CD4-positive, alpha-beta T cell treated with Interleukin-21 for 1 hour (primary cell): ENCODE data around the gene CBX2.

Experiments
- DNase-seq: peaks from one replicate; pipeline ENCODE4 v3.0.0-alpha.2; 2020

Gene CBX2

GRCh38 chr17:79789943-79790804 is 12.2 kb downstream of the CBX2 start:
- DNase-seq = no peak

DNA sequence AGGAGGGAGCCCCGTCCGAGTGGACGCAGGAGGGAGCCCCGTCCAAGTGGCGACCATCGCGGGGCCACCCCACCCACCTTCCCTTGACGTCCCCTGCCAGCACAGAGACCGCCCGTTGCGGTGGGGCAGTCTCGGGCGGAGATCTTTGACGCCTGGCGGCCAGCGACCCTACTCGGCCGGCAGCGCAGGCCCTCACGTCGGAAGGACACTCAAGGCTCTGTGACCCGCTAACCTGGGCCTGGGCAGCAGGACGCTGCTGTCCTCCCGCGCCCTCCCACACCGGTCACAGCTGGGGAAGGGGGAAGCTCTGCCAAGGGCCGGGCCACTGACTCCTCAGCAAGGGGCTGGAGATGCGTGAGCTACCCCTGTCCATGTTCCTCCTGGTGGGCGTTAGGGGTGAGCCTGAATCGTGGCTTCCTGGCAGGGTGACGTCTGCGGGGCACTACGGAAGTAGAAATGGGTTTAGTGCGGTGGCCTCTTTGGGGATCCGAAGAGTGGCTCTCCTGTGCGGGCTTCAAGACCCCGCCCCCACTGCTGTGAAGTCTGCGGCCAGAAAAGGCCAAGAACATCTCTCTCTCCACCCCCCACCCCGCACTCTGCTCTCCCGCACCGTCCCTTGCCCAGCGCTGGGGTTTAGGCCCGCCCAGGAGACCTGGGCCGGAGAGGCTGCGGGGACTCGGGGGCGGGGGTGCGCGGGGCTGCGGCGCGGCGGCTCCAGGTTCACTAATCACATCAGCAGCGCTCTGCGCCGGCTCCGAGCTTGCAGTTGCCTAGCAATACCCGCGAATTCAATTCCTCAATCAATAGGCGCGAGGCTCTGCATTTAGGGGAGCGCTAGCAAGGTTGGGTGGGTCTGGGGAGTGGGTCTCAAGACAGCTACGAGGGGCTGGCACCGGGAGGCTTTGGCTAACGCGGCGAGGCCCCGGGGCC is 13.1 kb downstream of the CBX2 start:
- no peak for DNase-seq

DNA sequence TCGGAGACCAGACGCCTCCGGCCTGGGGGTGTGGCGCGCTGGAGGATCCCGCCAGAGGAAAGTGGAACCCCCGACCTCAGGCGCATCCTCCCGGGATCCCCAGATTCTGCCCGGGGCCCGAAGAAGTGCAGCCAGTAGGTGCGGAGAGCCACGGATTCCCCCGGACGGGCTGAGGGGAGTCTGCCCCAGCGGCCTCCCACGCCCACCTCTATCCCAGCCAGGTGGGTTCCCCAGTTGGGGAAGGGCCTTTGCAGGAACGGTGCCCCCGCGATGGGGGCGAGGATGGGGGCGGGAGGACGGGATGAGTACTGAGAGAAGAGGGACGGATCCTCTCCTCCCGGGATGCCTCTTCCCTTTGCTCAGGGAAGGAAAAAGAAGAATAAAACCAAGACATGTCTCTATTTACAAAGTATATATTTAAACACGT is 13.8 kb downstream of the CBX2 start:
- no peak for DNase-seq

DNA sequence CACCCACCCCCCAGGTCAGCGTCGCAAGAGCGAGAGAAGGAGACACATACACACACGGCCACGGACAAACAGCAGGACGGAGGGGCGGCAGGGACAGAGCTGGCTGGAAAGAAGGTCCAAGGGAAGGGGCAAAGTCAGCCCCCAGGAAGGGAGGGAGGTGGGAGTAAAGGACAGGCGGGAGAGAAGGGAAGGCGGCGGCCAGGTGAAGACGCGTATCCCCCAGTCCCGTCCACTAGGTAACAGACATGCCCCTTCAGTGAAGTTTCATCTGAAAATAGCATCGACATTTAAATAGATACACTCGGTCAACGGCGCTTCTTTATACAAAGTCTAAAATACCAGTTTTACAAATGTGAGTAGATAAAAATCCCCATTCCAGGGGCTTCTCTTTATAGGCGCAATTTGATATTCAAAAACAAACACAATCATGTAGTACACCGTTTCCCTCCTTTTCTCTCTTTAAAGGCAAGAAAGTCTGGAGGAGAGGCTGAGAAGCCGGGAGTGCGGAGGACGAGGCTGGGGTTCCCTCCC is 14.5 kb downstream of the CBX2 start:
- DNase-seq = no peak

DNA sequence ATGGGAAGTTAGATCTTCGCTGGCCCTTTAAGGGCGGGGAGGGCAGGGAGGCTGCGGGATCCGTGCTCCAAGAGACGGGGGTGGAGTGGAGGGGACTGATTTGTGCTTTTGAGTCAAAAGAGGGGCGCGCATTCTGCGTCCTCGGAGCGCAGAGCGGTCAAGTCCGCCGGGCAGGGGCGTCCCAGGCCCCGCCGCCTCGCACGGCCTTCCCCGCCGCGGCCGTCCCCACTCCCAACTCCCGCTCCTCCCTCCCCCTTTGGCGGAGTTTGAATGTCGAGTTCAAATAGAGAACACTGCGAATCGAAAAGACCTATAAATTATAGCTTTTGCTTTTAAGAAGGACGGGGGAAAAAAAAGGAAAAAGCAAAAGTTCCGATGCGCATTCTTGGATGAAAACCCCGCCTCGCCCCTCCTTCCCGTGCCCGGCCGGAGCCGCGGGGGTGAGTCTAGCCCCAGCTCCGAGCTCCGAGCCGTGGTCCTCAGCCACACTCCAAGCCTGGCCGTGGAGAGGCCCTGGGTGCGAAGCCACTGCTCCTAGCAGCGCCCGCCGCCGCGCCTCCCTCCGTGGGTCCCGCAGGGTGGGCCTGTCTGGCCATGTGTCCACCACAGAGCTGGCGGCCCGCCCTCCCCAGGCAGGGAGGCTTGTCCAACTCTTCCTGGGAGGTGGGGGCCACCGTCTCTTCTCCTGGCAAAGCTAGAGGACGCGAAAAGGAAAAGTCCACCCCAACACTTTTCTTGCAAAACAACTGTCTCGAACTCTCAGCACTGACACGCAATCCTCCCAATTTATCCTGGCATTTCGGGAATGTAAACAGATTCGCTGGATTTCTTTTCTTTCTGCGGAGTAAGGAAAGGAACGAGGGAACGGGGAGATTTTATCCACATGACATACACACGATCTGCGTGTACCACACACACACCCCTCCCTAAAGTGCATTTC is 15.3 kb downstream of the CBX2 start:
- DNase-seq = no peak

DNA sequence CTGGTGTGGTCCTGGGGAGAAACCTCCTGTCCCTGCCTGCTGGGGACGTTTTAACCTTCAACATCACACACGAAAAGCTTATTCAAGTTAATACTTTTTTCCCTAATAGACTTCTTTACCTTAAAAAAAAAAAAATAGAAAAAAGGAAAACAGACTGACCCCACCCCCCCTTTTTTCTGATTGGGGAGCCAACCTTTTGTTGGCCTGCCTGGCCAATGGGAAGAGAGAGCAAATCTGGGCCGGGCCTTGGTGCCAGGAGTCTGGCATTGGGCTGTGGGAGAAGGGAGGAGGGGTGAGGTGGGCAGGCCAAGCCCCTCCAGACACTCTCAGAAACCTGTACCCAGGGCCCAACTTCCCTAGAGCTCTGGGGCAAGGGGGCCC is 16.0 kb downstream of the CBX2 start:
- DNase-seq = no peak

- DNase-seq = no peak
Measured at GRCh38 chr17:79794659-79795511, 16.9 kb downstream of the CBX2 start.

DNA sequence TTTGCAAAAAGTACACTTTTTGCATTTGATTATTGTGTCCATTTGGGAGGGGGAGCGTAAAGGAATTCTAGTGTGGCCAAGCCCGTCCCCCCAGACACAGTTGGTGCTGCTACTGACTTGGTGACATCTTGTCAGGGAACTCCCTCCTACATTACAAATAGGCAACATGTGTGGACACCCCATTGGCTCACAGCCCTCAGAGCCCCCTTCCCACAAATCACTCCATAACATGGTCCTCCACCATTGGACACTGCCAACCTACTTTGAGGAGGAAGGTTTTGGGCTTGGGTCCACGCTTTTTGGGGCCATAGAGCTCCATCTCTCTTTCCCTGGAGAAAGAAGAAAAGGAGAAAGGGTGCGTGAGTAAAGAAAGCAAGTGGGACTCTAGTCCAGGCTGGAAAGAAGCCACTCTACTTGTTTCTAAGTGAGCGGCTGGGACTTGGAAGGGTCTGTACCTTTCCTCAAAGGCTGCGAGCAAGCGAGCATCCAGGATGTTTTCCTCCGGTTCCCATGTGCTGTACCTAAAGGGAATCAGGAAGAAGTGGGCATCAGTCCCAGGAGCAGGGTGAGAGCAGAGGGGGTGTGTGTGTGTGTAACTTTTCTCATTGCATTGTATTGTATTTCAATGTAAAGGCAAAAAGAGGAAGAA is 18.0 kb downstream of the CBX2 start:
- DNase-seq = no peak

DNA sequence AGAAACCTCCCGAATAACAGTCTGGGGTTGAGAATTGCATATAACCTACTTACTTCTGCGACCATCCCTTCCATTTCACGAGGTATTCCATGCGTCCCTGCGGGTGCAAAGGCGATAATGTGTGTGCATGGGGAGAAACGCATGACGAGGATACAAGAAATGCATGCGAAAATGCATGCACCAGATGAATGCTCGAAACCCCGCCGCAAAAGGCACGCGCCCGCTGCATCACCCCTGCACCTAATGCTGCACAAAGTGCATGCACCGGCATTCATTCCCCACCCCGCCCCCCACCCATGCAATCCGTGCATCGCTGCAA is 18.5 kb downstream of the CBX2 start:
- no peak for DNase-seq

DNA sequence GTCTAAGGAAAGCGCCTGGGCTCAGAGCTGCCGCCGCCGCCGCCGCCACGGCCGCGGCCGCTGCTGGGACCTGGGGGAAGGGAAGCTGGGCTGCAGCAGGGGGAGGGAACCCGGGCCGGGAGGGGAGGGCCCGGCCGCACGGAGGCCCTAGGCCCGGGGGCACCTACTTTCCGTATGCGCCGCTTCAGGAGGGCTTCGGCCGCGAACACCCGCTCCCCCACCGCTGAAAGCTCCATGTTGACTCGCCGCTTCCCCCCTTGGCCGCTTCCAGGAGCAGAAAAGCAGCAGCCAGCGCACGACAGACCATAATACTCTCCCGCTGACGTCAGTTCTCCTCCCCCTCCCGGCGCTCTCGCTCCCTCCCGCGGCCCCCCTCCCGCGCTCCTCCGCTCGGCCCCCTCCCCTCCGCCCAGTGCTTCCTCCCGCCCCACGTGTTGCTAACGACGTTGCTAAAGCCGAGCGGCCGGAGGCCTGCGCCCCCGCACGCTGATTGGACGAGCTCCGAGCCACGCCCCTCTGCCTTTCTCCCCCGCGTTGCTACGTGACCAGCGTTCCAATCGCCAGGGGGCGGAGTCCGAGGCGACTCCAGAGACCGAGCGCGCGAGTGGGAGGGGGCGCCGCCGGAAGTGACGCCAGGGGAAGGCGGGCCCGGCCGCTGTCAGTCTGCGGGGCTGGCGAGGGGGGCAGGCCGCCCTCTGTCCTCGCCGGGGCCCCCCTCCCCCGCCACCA is 19.0 kb downstream of the CBX2 start, which contains the start of gene CBX8:
Gene CBX8 (minus strand): TSS at position 315 of the 729 bp plus-strand sequence. CDS start 79 bp downstream, at position 236.
- DNase-seq = peak; percentile 100

GRCh38 chr17:79797492-79798298 is 19.7 kb downstream of the CBX2 start:
- DNase-seq = no peak

- no peak for DNase-seq
Measured at GRCh38 chr17:79798299-79799173, 20.6 kb downstream of the CBX2 start.

DNA sequence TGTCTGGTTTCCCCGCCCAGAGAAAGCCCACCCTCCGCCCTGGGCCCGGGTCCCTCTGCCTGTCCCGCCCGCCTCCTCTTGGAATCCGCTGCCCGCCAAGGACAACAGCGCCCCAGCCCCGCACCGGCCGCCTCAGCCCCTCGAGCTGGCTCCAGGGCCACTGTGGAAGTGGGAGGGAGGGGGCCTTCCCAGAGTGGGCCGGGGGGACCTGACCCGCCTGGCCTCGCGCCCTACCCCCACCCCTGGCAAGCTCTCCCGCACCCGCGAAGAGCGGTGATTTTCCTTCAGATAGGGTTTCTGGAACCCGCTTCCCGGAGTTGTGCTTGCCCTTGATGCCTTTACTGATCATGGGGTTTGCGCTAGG is 21.2 kb downstream of the CBX2 start:
- no peak for DNase-seq

DNA sequence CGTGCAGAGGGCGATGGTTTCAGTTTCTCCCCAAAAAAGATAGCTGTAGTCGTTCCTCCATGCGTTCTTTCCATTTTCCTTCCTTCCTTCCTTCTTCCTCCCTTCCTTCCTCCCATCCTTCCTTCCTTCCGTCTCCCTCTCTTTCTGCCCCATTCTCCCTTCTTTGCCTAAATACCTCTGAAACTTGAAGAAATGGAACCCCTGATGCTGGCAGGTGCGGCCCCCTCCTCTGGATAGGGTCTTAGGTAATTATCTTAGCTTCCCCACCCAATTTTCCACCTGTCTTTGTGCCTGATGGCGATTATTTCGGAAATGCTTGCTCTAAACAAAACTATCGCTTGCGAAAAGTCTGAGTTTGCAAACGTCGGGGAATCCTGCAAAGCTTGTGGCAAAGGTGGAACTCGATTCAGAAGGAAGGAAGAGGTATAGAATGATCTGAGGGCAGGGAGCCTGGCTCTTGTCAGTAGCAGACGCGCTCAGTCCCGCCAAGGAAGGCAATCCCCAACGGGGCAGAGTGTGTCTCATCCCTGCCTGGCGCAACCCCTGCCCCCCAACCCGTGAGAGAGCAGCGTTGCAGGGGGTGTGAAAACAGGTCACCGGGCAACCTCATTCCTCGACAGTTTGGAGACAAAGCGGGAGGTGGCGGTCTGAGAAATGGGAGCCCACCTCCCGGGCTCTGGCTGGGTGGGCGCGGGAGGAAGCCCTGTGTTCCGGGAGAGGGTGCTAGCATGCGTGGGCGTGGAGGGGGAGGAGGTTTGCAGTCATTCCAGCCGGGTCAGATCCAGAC is 21.8 kb downstream of the CBX2 start:
- no peak for DNase-seq

GRCh38 chr17:79800325-79801155 is 22.6 kb downstream of the CBX2 start:
- DNase-seq = peak; percentile 57
